A549 (cell line): Measurements from ENCODE around the gene RABL6. TPM values are rescaled to one million over a fixed set of nuclear protein-coding genes. Genes with fewer than 3 reads are reported as not detected.

ENCODE experiments used
- ATAC-seq, 2 experiments: fragments of 200-7000 bp in 1 of 2; fragments of >200 bp in 1 of 2; cut with Nextera tagmentation in 1 of 2; cut with Tn5 transposase in 1 of 2; 3 replicates each; pipeline versions ENCODE4 v1.8.0 to v1.9.1; 2018 to 2020; ENCODE audit warnings: mild to moderate bottlenecking in 1 of 2, moderate library complexity in 1 of 2
- CTCF ChIA-PET: fragments of 300-600 bp; sonication (Branson Sonifier 250); formaldehyde crosslinking; extraction: SDS; loops from one replicate; lab custom pipeline; 2021; ENCODE audit warnings: antibody characterized with exemption, inconsistent platforms; lab: Yijun Ruan, JAX
- POLR2A ChIA-PET: fragments of 350-600 bp; formaldehyde crosslinking; extraction: SDS; loops from one replicate; lab custom pipeline; 2021; ENCODE audit warnings: antibody characterized with exemption, inconsistent platforms; lab: Yijun Ruan, JAX
- DNase-seq, 2 experiments: peaks; one replicate each; pipeline versions ENCODE4 v3.0.0 to v3.0.0-alpha.2; 2011 to 2016; ENCODE audit warnings: low read depth in 1 of 2, low spot score in 1 of 2
- FAIRE-seq: peaks from 2 replicates; lab custom pipeline; 2011; peaks lifted over from hg19 to GRCh38; lab: Jason Lieb, UNC
- H3K27ac ChIP-seq, 2 experiments: fragments of >200 bp; sonication (Bioruptor Twin); formaldehyde crosslinking; 3 replicates each; pipeline ENCODE4 v1.5.1; 2016 to 2017
- H3K4me1 ChIP-seq: fragments of >200 bp; sonication (Bioruptor Twin); formaldehyde crosslinking; 3 replicates; pipeline ENCODE4 v1.6.1; 2016
- H3K4me2 ChIP-seq: fragments of >200 bp; sonication (Bioruptor Twin); formaldehyde crosslinking; 3 replicates; pipeline ENCODE4 v1.6.1; 2016
- H3K4me3 ChIP-seq: fragments of >200 bp; sonication (Bioruptor Twin); formaldehyde crosslinking; 3 replicates; pipeline ENCODE4 v1.5.1; 2016
- H3K9me3 ChIP-seq: fragments of >200 bp; sonication (Bioruptor Twin); formaldehyde crosslinking; 3 replicates; pipeline ENCODE4 v1.6.1; 2016
- BHLHE40 ChIP-seq: IDR thresholded peaks from 2 replicates; pipeline ENCODE4 v1.6.1; 2012; ENCODE audit warnings: low read depth, low read length, inconsistent platforms
- CBX8 ChIP-seq: fragments of 200-600 bp; sonication (generic); IDR thresholded peaks from 2 replicates; pipeline ENCODE4 v1.6.1; 2016
- EHMT2 ChIP-seq: fragments of 200-600 bp; sonication (generic); IDR thresholded peaks from 2 replicates; pipeline ENCODE4 v1.6.1; 2016; ENCODE audit warnings: antibody characterized with exemption, low read depth, mild to moderate bottlenecking, moderate library complexity
- HOXA7 ChIP-seq: fragments of 250-450 bp; sonication (Bioruptor Pico); IDR thresholded peaks from 2 replicates; pipeline ENCODE4 v1.5.0; 2020; ENCODE audit warnings: mild to moderate bottlenecking, moderate library complexity
- HOXB5 ChIP-seq: fragments of 250-450 bp; sonication (Bioruptor Pico); IDR thresholded peaks from 2 replicates; pipeline ENCODE4 v1.5.0; 2020; ENCODE audit warnings: mild to moderate bottlenecking, moderate library complexity
- JUN ChIP-seq, 2 experiments: fragments of >200 bp; sonication (Bioruptor Twin); formaldehyde crosslinking; IDR thresholded peaks; 2 replicates in 1 of 2; 3 replicates in 1 of 2; pipeline ENCODE4 v1.6.1; 2016 to 2017
- KDM1A ChIP-seq: fragments of 200-600 bp; sonication (generic); IDR thresholded peaks from 2 replicates; pipeline ENCODE4 v1.6.1; 2016; ENCODE audit warnings: low read depth, mild to moderate bottlenecking
- PHF8 ChIP-seq: fragments of 200-600 bp; sonication (generic); IDR thresholded peaks from 2 replicates; pipeline ENCODE4 v1.6.1; 2016; ENCODE audit warnings: low read depth, mild to moderate bottlenecking, antibody characterized with exemption, moderate library complexity, borderline replicate concordance
- POLR2A ChIP-seq: IDR thresholded peaks from 2 replicates; pipeline ENCODE4 v1.6.1; 2012; ENCODE audit warnings: mild to moderate bottlenecking, low read length
- RAD21 ChIP-seq, 2 experiments: fragments of >200 bp in 1 of 2; sonication (Bioruptor Twin) in 1 of 2; formaldehyde crosslinking in 1 of 2; IDR thresholded peaks in 1 of 2; conservative IDR thresholded peaks in 1 of 2; 2 replicates in 1 of 2; 3 replicates in 1 of 2; pipeline ENCODE4 v1.6.1; 2012 to 2018; ENCODE audit warnings: inconsistent platforms in 1 of 2
- RCOR1 ChIP-seq: fragments of 150-350 bp; IDR thresholded peaks from 2 replicates; pipeline ENCODE4 v1.6.1; 2014; ENCODE audit warnings: antibody characterized with exemption, low read length, low read depth
- SREBF2 ChIP-seq: fragments of 450-650 bp; IDR thresholded peaks from 2 replicates; pipeline ENCODE4 v1.6.1; 2014; ENCODE audit warnings: mild to moderate bottlenecking, moderate library complexity
- TFCP2L1 ChIP-seq: fragments of 250-450 bp; sonication (Bioruptor Pico); IDR thresholded peaks from 2 replicates; pipeline ENCODE4 v1.5.0; 2021; ENCODE audit warnings: mild to moderate bottlenecking
- WGBS: methylation state at CpG from one replicate; pipeline ENCODE4 v1.1.6; 2017; ENCODE audit errors: missing lambda C conversion rate; 5-methylcytosine and 5-hydroxymethylcytosine counted together
- polyA plus RNA-seq, 4 experiments: library from polyadenylated mRNA; depleted of rRNA in 3 of 4; stranded (reverse); fragments of >200 nt; fragmentation: RNase III in 1 of 4; extraction: RNeasy Plus Mini Kit Qiagen cat#74134 plus additional on column Dnase treatment in 1 of 4; gene quantifications; 2 replicates in 3 of 4; 3 replicates in 1 of 4; pipeline ENCODE4 v1.2.3, GENCODE V29; 2011 to 2017
- TF ChIP-seq, protein P1 (sequence below): fragments of 150-350 bp; IDR thresholded peaks from 2 replicates; pipeline ENCODE4 v1.6.1; 2014; ENCODE audit warnings: low read depth, mild to moderate bottlenecking, low read length
- TF ChIP-seq, protein P2 (sequence below): fragments of 200-600 bp; sonication (generic); IDR thresholded peaks from 2 replicates; pipeline ENCODE4 v1.6.1; 2016; ENCODE audit warnings: antibody characterized with exemption, mild to moderate bottlenecking, moderate library complexity
- TF ChIP-seq, protein P3 (sequence below): fragments of >200 bp; sonication (Bioruptor Twin); formaldehyde crosslinking; IDR thresholded peaks from 2 replicates; pipeline ENCODE4 v1.6.1; 2016

RABL6 gene
- polyA plus RNA-seq, 2 of the 4 experiments (the other 2 are of a cell fraction) = 46.8 to 71.4 TPM

DNA sequence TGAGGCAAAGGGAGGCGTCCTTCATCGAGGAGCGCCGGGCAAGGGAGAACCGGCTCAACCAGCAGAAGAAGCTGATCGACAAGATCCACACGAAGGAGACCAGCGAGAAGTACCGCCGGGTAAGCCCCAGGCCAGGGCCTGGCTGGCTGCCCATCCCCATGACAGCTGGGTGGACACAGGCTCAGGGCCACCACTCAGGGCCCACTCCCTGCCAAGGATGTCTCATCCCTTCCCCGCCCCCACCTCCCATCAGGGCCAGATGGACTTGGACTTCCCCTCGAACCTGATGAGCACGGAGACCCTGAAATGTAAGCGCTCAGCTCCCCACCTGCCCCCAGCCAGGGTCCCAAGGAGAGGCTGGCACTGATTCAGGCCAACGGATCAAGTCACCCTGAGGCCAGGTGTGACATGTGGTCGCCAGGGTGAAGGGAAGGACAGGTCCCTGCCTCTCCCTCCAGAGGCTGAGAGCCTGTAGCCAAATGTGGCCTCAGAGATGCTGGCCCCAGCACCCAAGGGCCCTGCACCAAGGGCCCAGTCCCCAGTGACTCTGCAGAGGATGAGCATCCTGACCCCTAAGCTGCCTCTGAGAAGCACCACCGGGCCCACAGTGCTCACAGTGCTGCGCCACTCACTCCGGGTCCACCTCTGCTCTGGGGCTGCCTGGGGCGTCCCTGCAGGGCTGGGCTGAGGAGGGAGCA lies 3.1 kb upstream of the RABL6 start:
- Histone ChIP-seq H3K27ac (no peak overlapping the region), H3K4me1 (peaks cover 27% of the 10 kb centered on the region), H3K4me3 (no peak overlapping the region), H3K9me3 (no peaks in the 10 kb centered on the region), H3K4me2 (no peak overlapping the region)
- DNase-seq = no peak
- ATAC-seq = no peak
- TF ChIP-seq BHLHE40 = no peak
- TF ChIP-seq, protein P1, sequence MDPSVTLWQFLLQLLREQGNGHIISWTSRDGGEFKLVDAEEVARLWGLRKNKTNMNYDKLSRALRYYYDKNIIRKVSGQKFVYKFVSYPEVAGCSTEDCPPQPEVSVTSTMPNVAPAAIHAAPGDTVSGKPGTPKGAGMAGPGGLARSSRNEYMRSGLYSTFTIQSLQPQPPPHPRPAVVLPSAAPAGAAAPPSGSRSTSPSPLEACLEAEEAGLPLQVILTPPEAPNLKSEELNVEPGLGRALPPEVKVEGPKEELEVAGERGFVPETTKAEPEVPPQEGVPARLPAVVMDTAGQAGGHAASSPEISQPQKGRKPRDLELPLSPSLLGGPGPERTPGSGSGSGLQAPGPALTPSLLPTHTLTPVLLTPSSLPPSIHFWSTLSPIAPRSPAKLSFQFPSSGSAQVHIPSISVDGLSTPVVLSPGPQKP = no peak
- TF ChIP-seq, protein P2, sequence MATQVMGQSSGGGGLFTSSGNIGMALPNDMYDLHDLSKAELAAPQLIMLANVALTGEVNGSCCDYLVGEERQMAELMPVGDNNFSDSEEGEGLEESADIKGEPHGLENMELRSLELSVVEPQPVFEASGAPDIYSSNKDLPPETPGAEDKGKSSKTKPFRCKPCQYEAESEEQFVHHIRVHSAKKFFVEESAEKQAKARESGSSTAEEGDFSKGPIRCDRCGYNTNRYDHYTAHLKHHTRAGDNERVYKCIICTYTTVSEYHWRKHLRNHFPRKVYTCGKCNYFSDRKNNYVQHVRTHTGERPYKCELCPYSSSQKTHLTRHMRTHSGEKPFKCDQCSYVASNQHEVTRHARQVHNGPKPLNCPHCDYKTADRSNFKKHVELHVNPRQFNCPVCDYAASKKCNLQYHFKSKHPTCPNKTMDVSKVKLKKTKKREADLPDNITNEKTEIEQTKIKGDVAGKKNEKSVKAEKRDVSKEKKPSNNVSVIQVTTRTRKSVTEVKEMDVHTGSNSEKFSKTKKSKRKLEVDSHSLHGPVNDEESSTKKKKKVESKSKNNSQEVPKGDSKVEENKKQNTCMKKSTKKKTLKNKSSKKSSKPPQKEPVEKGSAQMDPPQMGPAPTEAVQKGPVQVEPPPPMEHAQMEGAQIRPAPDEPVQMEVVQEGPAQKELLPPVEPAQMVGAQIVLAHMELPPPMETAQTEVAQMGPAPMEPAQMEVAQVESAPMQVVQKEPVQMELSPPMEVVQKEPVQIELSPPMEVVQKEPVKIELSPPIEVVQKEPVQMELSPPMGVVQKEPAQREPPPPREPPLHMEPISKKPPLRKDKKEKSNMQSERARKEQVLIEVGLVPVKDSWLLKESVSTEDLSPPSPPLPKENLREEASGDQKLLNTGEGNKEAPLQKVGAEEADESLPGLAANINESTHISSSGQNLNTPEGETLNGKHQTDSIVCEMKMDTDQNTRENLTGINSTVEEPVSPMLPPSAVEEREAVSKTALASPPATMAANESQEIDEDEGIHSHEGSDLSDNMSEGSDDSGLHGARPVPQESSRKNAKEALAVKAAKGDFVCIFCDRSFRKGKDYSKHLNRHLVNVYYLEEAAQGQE = no peak
- no peak for TF ChIP-seq CBX8
- POLR2A ChIA-PET = no interaction called here
- WGBS = 93% methylated on average over 16 of the region's 20 CpGs
- FAIRE-seq = no peak
- CTCF ChIA-PET = interaction anchor here (0.8 to 9.9 kb wide), 8 partner anchors 11 to 263 kb away, joined by 3 to 110 read pairs (median 5); partner anchors contain the start of gene TMEM141

DNA sequence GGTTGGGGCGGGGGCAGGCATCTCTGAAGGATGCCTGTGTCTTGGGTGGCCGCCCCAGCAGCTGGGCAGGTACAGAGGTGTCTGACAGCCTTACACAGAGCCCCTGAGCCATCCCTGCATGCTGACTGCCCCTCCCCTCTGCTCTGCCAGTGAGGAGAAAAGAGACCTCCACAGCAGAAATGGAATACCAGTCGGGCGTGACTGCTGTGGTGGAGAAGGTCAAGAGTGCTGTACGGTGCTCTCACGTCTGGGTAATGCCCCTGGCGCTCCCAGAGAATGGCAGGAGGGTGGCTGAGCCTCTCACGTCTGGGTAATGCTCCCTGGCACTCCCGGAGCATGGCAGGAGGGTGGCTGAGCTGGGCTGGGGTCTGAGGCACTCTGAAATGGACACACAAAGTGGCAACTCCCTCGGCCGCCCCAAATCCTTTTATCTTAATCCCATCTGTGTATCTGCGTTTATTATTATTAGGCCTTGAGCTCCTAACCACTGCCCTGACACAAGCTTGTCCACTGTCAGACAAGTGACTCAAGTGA lies 2.5 kb upstream of the RABL6 start:
- Histone ChIP-seq H3K27ac (no peak overlapping the region), H3K9me3 (no peaks in the 10 kb centered on the region), H3K4me2 (no peak overlapping the region), H3K4me3 (no peak overlapping the region), H3K4me1 (peaks cover 34% of the 10 kb centered on the region)
- ChIA-PET POLR2A (no interaction called here), CTCF (interaction anchor here (0.6 to 9.9 kb wide), 7 partner anchors 10 to 431 kb away, joined by 3 to 110 read pairs (median 4); partner anchors contain the start of genes AJM1 and TMEM141)
- FAIRE-seq (no peak), DNase-seq (no peak), ATAC-seq (no peak)
- TF ChIP-seq, protein P3, sequence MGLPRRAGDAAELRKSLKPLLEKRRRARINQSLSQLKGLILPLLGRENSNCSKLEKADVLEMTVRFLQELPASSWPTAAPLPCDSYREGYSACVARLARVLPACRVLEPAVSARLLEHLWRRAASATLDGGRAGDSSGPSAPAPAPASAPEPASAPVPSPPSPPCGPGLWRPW = no peak
- TF ChIP-seq JUN (IDR thresholded peaks at IDR 0.05) = no peak
- WGBS = 87% methylated on average over 12 of the region's 12 CpGs

DNA sequence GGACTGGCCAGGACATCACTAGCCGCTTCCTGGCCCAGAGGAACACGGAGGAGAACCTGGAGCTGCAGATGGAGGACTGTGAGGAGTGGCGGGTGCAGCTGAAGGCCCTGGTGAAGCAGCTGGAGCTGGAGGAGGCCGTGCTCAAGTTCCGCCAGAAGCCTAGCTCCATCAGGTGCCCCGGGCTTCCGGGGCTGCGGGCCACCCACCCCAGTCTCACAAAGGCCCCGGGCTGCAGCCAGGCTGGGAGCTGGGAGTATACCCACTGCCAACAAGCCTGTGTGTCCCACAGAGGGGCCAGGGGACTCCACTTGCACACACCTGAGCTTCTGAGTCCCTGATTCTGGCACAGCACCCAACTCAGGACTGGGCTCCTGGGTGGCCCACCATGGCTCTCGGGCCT lies 1.7 kb upstream of the RABL6 start:
- TF ChIP-seq HOXB5 = no peak
- TF ChIP-seq JUN (IDR thresholded peaks at IDR 0.05) = no peak
- TF ChIP-seq KDM1A = no peak
- TF ChIP-seq POLR2A = no peak
- TF ChIP-seq RCOR1 = no peak
- no peak for TF ChIP-seq RAD21 (conservative IDR thresholded peaks at IDR 0.05 in 1 of 2, IDR thresholded peaks at IDR 0.05 in 1 of 2)
- TF ChIP-seq EHMT2 = no peak
- TF ChIP-seq HOXA7 = no peak
- no peak for TF ChIP-seq PHF8
- TF ChIP-seq TFCP2L1 (CRISPR knock-in tag) = no peak
- no peak for TF ChIP-seq SREBF2
- Histone ChIP-seq H3K4me2 (no peak overlapping the region), H3K4me1 (peaks cover 28% of the 10 kb centered on the region), H3K27ac (no peak overlapping the region; a peak in 1 of 6 replicates), H3K9me3 (no peaks in the 10 kb centered on the region), H3K4me3 (no peak overlapping the region)
- ATAC-seq (no peak), DNase-seq (no peak), FAIRE-seq (no peak)
- 94% methylated on average over 9 of the region's 10 CpGs for WGBS
- ChIA-PET POLR2A (interaction anchor here (0.9 kb wide), 1 partner anchor 79 kb away, joined by 3 read pairs; no protein-coding TSS in a partner anchor), CTCF (interaction anchor here (0.6 to 9.9 kb wide), 11 partner anchors 9 to 430 kb away, joined by 3 to 110 read pairs (median 3); partner anchors contain the start of genes AJM1 and TMEM141)
